AG04449 (cell line): ENCODE data around the gene APRT.

ENCODE experiments used
- CTCF ChIA-PET: fragments of 350-600 bp; formaldehyde crosslinking; extraction: SDS; loops from one replicate; lab custom pipeline; 2021; ENCODE audit warnings: antibody characterized with exemption; lab: Yijun Ruan, JAX
- POLR2A ChIA-PET: fragments of 400-600, 350-600 bp; formaldehyde crosslinking; extraction: SDS; loops from one replicate; lab custom pipeline; 2020; ENCODE audit warnings: antibody characterized with exemption, inconsistent platforms; lab: Yijun Ruan, JAX
- DNase-seq: peaks from one replicate; pipeline ENCODE4 v3.0.0-alpha.2; 2010; ENCODE audit warnings: low read depth, low spot score
- H3K4me3 ChIP-seq: 2 replicates; pipeline ENCODE4 v1.5.1; 2011; ENCODE audit warnings: low read depth, mild to moderate bottlenecking, control low read depth, low read length
- TF ChIP-seq, protein P1 (sequence below): IDR thresholded peaks from one replicate; pipeline ENCODE4 v1.5.1; 2011; ENCODE audit warnings: mild to moderate bottlenecking, moderate library complexity, low read length, control low read depth, inconsistent platforms; ENCODE audit not compliant: insufficient read depth; ENCODE audit errors: missing control alignments

Gene APRT

DNA sequence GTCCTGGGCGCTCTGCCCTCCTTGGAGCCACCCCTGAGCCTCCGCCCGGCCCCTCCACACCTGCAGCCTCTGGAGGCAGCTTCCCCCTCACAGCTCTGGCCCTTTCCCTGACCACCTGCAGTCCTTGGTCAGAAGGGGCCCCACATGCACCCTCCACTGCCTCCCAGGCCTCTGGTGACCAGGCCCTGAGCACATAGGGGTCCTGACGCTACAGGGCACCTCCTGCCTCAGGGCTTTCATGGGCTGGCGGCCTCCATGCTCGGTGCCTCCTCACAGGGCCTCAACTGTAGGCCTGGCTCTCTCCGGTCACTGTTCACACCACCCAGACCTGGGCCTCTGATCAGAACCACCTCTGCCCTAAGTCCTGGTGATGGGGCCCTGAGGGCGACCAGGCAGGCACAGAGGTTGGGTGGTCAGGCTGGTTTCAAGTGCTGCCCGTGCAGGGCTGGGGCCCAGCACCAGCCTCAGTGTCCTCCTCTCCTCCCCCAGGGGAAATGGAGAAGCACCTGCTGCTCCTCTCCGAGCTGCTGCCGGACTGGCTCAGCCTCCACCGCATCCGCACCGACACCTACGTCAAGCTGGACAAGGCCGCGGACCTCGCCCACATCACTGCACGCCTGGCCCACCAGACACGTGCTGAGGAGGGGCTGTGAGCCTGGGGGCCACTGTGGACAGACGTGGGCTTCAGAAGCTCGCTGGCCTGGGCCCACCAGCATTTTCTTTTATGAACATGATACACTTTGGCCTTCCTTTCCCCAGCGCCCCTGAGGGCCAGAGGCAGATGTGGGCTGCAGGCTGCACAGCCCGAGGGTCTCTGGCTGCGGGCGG, 3.9 kb downstream of the APRT start:
- DNase-seq = no peak
- TF ChIP-seq, protein P1, sequence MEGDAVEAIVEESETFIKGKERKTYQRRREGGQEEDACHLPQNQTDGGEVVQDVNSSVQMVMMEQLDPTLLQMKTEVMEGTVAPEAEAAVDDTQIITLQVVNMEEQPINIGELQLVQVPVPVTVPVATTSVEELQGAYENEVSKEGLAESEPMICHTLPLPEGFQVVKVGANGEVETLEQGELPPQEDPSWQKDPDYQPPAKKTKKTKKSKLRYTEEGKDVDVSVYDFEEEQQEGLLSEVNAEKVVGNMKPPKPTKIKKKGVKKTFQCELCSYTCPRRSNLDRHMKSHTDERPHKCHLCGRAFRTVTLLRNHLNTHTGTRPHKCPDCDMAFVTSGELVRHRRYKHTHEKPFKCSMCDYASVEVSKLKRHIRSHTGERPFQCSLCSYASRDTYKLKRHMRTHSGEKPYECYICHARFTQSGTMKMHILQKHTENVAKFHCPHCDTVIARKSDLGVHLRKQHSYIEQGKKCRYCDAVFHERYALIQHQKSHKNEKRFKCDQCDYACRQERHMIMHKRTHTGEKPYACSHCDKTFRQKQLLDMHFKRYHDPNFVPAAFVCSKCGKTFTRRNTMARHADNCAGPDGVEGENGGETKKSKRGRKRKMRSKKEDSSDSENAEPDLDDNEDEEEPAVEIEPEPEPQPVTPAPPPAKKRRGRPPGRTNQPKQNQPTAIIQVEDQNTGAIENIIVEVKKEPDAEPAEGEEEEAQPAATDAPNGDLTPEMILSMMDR = no peak
- H3K4me3 ChIP-seq = no peak overlapping the region
- CTCF ChIA-PET = interaction anchor here (1.3 kb wide), 1 partner anchor 71 kb away, joined by 4 read pairs; no protein-coding TSS in a partner anchor
- POLR2A ChIA-PET = no interaction called here

DNA sequence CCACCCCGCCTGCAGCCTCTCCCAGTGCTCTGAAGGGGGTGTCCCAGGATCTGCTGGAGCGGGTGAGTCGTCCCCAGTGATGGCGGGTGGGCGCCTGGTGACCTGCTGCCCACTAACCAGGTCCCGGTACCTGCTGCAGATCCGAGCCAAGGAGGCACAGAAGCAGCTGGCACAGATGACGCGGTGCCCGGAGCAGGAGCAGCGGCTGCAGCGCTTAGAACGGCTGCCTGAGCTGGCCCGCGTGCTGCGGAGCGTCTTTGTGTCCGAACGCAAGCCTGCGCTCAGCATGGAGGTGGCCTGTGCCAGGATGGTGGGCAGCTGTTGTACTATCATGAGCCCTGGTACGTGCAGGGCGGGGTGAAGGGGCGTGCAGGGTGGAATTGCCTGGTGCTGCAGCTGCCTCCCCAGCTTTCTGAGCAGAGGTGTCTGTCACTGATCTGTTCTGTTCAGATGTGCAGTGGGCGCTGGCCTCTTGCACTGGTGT, 4.5 kb downstream of the APRT start:
- CTCF ChIA-PET = interaction anchor here (0.7 to 1.3 kb wide), 2 partner anchors 70 to 360 kb away, joined by 3 to 4 read pairs; no protein-coding TSS in a partner anchor
- TF ChIP-seq, protein P1 = no peak
- H3K4me3 ChIP-seq = no peak overlapping the region
- DNase-seq = no peak
- POLR2A ChIA-PET = no interaction called here

DNA sequence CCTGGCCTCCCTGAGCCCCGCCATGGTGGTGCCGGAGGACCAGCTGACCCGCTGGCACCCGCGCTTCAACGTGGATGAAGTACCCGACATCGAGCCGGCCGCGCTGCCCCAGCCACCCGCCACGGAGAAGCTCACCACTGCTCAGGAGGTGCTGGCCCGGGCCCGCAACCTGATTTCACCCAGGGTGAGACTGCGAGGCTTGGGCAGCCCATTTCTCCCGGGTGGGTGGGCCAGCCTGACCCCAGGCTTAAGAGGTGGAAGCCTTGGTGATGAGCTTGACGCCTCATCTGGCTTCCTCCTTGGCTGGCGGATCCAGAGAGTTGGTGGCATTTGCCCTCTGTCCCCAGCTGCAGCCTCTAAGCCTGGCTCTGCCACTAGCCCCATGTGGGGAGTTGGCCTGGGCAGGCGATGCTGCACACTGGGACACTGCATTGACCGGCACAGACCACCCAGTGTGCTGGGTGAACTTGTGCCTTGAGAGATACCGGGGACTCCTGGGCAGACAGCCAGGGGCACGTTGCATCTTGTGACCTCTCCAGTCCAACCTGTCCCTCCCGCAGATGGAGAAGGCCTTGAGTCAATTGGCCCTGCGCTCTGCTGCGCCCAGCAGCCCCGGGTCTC, 5.1 kb downstream of the APRT start:
- no peak overlapping the region for H3K4me3 ChIP-seq
- TF ChIP-seq, protein P1 = no peak
- CTCF ChIA-PET = interaction anchor here (0.7 to 1.3 kb wide), 2 partner anchors 70 to 360 kb away, joined by 3 to 4 read pairs; no protein-coding TSS in a partner anchor
- POLR2A ChIA-PET = interaction anchor here (0.8 to 1.2 kb wide), 2 partner anchors 22 to 25 kb away, joined by 3 to 4 read pairs; partner anchors contain the start of gene PIEZO1
- no peak for DNase-seq

DNA sequence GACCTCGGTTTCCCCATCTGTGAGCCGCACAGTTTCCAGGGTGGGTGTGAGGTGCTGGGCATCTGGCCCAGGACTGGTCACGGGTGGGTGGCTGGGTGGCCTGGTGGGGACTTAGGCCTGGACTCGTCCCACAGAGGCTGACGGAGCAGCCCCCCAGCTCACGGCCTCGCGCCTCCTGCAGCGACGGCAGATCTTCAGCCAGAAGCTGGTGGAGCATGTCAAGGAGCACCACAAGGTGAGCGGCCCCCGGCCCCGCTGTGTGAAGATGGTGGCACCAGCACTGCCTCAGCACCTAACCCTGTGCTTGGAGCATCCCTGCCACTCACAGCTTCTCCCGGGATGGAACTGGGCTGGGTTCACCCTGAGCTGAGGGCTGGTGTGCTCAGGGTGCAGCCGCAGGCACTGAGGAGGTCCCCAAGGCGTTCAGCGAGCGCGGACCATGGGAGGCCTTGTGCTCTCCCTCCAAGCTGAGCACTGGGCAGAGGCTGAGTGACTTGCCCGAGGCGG, 5.8 kb downstream of the APRT start:
- CTCF ChIA-PET = no interaction called here
- POLR2A ChIA-PET = interaction anchor here (0.8 to 1.2 kb wide), 2 partner anchors 21 to 24 kb away, joined by 3 to 4 read pairs; partner anchors contain the start of gene PIEZO1
- DNase-seq = no peak
- no peak overlapping the region for H3K4me3 ChIP-seq
- TF ChIP-seq, protein P1 = no peak

DNA sequence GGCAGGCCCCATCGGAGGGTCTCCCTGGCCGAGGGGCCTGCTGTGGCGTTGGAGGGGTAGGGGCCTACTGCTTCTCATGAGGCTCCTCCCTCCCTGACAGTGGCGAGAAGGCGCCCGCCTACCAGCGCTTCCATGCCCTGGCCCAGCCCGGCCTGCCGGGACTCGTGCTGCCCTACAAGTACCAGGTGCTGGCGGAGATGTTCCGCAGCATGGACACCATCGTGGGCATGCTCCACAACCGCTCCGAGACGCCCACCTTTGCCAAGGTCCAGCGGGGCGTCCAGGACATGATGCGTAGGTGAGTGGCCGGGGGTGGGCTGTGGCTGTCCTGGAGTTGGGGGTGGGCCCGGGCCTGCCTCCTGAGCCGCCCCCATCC, 6.4 kb downstream of the APRT start:
- no peak for DNase-seq
- POLR2A ChIA-PET = interaction anchor here (1.2 kb wide), 1 partner anchor 24 kb away, joined by 3 read pairs; no protein-coding TSS in a partner anchor
- CTCF ChIA-PET = interaction anchor here (1.7 kb wide), 1 partner anchor 62 kb away, joined by 4 read pairs; no protein-coding TSS in a partner anchor
- H3K4me3 ChIP-seq = no peak overlapping the region; the same call in 1 of the 2 replicates
- TF ChIP-seq, protein P1 = no peak
